Mucosa of descending colon (tissue), 3 donors: ENCODE data around the gene SLC48A1. TPM values are rescaled to one million over a fixed set of nuclear protein-coding genes. Genes with fewer than 3 reads are reported as not detected.

Source experiments
- ATAC-seq: fragments of 200-7000 bp; cut with Tn5 transposase; one replicate; pipeline ENCODE4 v1.9.1; 2020; ENCODE audit warnings: mild to moderate bottlenecking, moderate library complexity
- DNase-seq, 3 donors: peaks; one replicate each; pipeline ENCODE4 v3.0.0-alpha.2; 2020
- H3K36me3 ChIP-seq: fragments of 200-600 bp; one replicate; pipeline ENCODE4 v1.8.0; 2021; ENCODE audit warnings: low read depth, mild to moderate bottlenecking
- H3K4me1 ChIP-seq: fragments of 200-600 bp; one replicate; pipeline ENCODE4 v1.8.0; 2021; ENCODE audit warnings: low read depth, mild to moderate bottlenecking
- H3K4me3 ChIP-seq: fragments of 200-600 bp; one replicate; pipeline ENCODE4 v1.8.0; 2021; ENCODE audit warnings: mild to moderate bottlenecking
- H3K9me3 ChIP-seq: fragments of 200-600 bp; one replicate; pipeline ENCODE4 v1.8.0; 2021; ENCODE audit warnings: mild to moderate bottlenecking
- intact Hi-C, 2 donors: fragments of 100-400 bp; cut with DNase I in 1 of 2; cut with micrococcal nuclease in 1 of 2; formaldehyde crosslinking; loops; one replicate each; pipeline versions ENCODE4 v1.11.0 to v1.11.1; 2022; cut with DNase I, micrococcal nuclease
- total RNA-seq, 3 donors: library from RNA; stranded (reverse); fragmentation: NEBNext Ultra II Directional in 2 of 3; extraction: Animal tissue kit (Norgen Biotek cat#: 25700) in 2 of 3; gene quantifications; one replicate each; pipeline versions ENCODE4 v1.2.1 to v1.2.4, GENCODE V29; 2021 to 2023
- TF ChIP-seq, protein P1 (sequence below): fragments of 200-600 bp; IDR thresholded peaks from one replicate; pipeline ENCODE4 v1.8.0; 2022; ENCODE audit warnings: antibody characterized with exemption, mild to moderate bottlenecking
- donor health status: DM: no; HTN: no; CAD: no; lungs with moderate emphysema.
- donor health status: DM: no; HTN: no; CAD: no.
- donor health status: DM: no; HTN: yes; CAD: no.

The SLC48A1 gene
- total RNA-seq, 3 donors from 2014 or later: 17.2 to 35.4 (median 19.1) TPM

DNA sequence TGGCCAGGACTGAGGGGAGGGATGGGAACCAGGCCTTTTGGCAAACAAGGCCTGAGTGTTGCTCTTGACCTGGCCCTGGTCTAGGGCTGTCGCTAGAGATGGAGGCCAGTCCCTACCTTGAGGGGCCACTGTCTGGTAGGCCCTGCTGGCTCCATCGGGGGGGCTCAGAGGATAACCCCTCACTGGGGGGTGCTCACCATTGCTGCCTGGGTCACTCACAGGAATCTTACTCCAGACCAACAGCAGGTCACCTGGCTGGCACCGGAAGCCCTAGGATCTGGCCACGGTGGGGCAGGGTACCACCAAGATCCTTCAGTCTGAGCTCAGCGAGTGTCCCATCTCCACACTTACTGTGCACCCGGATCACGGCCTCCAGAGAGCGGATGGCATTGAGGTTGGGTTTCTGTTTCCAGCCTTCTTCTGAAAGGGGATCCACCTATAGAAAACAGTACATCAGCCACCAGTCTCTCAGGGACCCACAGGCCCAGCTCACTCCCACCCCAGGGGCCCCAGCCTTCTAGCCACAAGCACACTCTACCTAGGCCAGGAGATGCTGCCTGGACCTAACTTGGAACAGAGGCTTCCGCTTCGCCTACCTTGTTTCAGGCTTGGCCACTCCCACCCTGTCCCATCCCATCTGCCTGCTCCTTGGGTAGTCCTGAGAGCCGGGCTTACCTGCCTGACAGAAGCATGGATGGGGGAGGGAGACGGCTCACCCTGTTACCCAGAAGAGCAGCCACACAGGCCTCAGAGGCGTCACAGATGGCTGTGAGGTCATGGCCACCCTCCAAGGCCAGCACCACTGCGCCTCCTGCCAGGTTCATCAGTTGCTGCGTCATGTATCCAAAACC, 12.2 kb downstream of the SLC48A1 start:
- intact Hi-C loops: loop anchor here in 1 of 2 donors (5.0 kb wide), 1 partner anchor 52 kb away; no protein-coding TSS in a partner anchor
- TF ChIP-seq, protein P1, sequence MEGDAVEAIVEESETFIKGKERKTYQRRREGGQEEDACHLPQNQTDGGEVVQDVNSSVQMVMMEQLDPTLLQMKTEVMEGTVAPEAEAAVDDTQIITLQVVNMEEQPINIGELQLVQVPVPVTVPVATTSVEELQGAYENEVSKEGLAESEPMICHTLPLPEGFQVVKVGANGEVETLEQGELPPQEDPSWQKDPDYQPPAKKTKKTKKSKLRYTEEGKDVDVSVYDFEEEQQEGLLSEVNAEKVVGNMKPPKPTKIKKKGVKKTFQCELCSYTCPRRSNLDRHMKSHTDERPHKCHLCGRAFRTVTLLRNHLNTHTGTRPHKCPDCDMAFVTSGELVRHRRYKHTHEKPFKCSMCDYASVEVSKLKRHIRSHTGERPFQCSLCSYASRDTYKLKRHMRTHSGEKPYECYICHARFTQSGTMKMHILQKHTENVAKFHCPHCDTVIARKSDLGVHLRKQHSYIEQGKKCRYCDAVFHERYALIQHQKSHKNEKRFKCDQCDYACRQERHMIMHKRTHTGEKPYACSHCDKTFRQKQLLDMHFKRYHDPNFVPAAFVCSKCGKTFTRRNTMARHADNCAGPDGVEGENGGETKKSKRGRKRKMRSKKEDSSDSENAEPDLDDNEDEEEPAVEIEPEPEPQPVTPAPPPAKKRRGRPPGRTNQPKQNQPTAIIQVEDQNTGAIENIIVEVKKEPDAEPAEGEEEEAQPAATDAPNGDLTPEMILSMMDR: no peak
- H3K4me3 ChIP-seq: no peak overlapping the region
- peak in 1 of 3 donors; percentile 42 for DNase-seq
- H3K36me3 ChIP-seq: no peaks in the 10 kb centered on the region
- no peaks in the 10 kb centered on the region for H3K4me1 ChIP-seq
- no peaks in the 10 kb centered on the region for H3K9me3 ChIP-seq
- ATAC-seq: no peak

DNA sequence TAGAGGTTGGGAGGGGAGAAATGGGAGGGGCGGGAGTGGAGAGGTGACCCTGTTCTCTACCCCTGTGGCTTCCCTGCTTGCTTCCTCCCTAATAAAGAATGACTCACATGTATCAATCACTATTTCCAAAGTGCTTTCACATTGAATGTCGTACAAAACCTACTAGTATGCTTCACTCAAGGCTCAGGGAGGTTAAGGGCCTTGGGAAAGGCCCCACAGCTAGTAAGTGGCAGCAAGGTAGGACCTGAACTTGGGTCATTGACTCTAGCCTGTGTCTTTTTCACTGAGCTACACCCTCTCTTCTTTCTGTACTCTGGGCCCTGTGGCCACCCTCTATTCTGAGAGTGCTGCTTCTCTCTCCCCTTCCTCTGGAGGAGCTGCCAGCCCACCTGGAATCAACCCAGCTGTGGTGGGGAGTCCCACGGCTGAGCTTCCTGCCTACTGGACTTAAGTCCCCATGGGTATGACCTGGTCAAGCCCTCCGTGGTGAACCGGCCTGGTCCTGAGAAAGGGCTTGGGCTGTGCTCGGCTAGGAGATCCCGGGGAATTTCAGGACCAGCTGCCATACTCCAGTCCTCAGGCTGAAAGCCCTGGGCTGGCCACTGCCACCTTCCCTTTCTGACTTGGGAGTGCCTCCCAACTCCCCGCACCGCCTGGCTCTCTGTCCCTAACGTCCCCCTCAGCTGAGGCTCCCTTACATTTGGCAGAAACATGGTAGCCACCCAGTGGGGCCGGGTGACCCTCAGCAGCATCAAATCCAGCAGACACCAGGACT, 13.0 kb downstream of the SLC48A1 start:
- DNase-seq (peak in 1 of 3 donors; percentile 37), ATAC-seq (no peak)
- H3K36me3 ChIP-seq: no peaks in the 10 kb centered on the region
- no peak overlapping the region for H3K4me3 ChIP-seq
- no peaks in the 10 kb centered on the region for H3K4me1 ChIP-seq
- H3K9me3 ChIP-seq: no peaks in the 10 kb centered on the region
- TF ChIP-seq, protein P1: no peak
- intact Hi-C loops: loop anchor here in 1 of 2 donors (5.0 kb wide), 1 partner anchor 51 kb away; no protein-coding TSS in a partner anchor

DNA sequence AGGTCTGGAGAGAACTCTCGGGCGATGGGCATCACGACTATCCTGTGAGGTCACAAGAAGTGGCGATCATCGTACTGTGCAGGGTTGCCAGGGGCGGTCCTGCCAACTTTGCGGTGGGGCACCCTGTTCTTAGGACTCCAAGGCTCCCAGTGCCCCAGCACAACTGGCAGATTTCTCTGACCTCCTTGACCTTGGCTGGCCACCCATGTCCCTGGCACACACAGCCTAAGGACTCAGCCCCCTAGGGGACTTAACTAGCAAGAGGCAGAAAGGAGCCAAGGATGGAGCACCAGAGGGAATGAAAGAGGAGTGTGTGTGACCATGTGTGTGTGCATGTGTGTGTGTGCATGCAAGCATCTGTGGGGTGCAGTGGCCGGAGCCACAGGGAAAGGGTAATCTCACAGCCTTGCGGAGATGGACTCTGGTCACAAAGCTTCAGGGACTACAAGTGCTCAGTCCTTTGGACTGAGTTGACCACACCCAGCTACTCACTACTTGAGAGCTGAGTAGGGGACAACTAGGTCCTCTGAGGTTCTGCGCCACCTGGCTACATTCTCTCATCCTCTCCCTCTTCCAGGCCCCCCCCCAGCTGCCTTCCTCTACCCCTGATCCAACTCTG, 13.7 kb downstream of the SLC48A1 start:
- Histone ChIP-seq H3K4me3 (no peak overlapping the region), H3K9me3 (no peaks in the 10 kb centered on the region), H3K4me1 (no peaks in the 10 kb centered on the region), H3K36me3 (no peaks in the 10 kb centered on the region)
- DNase-seq (peak in 1 of 3 donors; percentile 14), ATAC-seq (no peak)
- intact Hi-C loops: loop anchor here in 1 of 2 donors (5.0 kb wide), 1 partner anchor 51 kb away; no protein-coding TSS in a partner anchor
- TF ChIP-seq, protein P1: no peak

DNA sequence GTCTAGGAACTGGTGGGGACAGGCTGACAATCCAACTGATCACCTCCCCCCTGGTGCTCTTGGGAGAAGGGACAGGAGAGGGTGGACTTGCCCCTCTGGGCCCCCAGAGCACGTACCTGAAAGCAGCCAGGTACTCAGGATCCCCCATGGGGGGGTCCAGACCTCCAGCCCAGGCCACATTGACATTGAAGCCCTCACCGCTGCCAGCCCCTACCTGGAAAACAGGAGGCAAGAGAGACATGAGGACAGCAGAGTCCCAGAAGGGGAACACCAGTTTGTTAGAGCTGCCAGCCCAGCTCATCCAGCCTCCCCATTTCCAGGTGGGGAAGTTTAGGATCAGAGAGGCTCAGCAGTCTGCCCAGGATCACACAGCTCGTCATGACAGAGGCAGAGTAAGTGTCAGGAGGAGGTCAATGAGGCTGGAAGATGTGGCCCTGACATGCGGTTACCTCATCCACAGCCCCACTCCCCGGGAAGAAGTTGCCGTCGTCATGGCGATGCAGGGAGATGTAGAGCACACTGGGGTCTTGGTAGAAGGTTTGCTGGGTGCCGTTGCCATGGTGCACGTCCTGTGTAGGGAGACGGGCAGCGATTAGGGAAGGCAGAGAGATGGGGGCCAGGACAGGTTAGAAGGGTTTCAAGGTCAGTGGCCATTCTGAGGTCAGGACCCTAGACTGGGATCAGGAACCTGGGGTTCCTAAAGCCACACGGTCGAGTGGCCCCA, 14.7 kb downstream of the SLC48A1 start:
- ATAC-seq (no peak), DNase-seq (peak in 1 of 3 donors; percentile 40)
- H3K4me1 ChIP-seq: no peaks in the 10 kb centered on the region
- H3K4me3 ChIP-seq: no peak overlapping the region
- H3K9me3 ChIP-seq: no peaks in the 10 kb centered on the region
- TF ChIP-seq, protein P1: no peak
- H3K36me3 ChIP-seq: no peaks in the 10 kb centered on the region
- intact Hi-C loops: loop anchor here in 1 of 2 donors (5.0 kb wide), 1 partner anchor 50 kb away; no protein-coding TSS in a partner anchor

DNA sequence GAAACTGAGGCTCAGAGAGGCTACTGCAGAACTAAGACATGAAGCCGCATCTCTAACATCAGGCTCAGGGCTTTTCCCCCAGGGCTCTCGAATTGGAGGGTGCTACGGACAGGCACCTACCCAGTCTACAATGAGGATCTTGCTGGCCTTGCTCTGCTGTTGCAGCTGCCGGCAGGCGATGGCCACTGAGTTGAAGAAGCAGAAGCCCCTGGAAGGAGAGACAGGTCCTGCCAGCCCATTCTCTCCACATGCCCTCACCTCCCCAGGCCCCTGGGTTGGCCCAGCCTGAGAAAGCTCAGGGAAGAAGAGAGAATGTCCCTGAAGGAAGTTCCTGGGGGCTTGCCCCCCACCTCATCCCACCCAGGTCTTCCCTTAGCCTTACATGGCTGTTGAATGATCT, 16.1 kb downstream of the SLC48A1 start:
- intact Hi-C loops: loop anchor here in 1 of 2 donors (5.0 kb wide), 1 partner anchor 48 kb away; no protein-coding TSS in a partner anchor
- no peaks in the 10 kb centered on the region for H3K9me3 ChIP-seq
- H3K36me3 ChIP-seq: no peaks in the 10 kb centered on the region
- no peak for ATAC-seq
- TF ChIP-seq, protein P1: no peak
- peak in 1 of 3 donors; percentile 12 for DNase-seq
- no peaks in the 10 kb centered on the region for H3K4me1 ChIP-seq
- no peak overlapping the region for H3K4me3 ChIP-seq
